Brain microvascular endothelial cell (primary cell): Measurements from ENCODE around the gene PGLYRP4.

Experiments
- DNase-seq: peaks from one replicate; pipeline ENCODE4 v3.0.0-alpha.2; 2020
- H3K27ac ChIP-seq: fragments of 250-450 bp; sonication (Bioruptor Pico); 2 replicates; pipeline ENCODE4 v1.5.1; 2020; ENCODE audit warnings: mild to moderate bottlenecking, moderate library complexity
- H3K27me3 ChIP-seq: fragments of 250-450 bp; sonication (Bioruptor Pico); replicated peaks from 2 replicates; pipeline ENCODE4 v1.5.1; 2020; ENCODE audit warnings: mild to moderate bottlenecking
- H3K36me3 ChIP-seq: fragments of 250-450 bp; sonication (Bioruptor Pico); replicated peaks from 2 replicates; pipeline ENCODE4 v1.5.1; 2020; ENCODE audit warnings: mild to moderate bottlenecking
- H3K4me3 ChIP-seq: 2 replicates; pipeline ENCODE4 v1.5.1; 2011; ENCODE audit warnings: low read depth, mild to moderate bottlenecking, control low read depth, low read length, moderate library complexity
- CTCF ChIP-seq: IDR thresholded peaks from 2 replicates; pipeline ENCODE4 v1.5.1; 2011; ENCODE audit warnings: low read depth, mild to moderate bottlenecking, moderate library complexity, low read length, control low read depth, inconsistent platforms; ENCODE audit errors: missing control alignments
- in situ Hi-C: cut with HindIII; loops from 2 replicates; pipeline ENCODE4 v1.10.0; 2017; ENCODE audit warnings: low sequenced_read_pairs, low pct_ligation_motif_present

PGLYRP4 gene

GRCh38 chr1:153365696-153366095 is 17.1 kb upstream of the PGLYRP4 start:
- no peak overlapping the region for H3K27ac ChIP-seq
- no peak for DNase-seq
- no peaks in the 10 kb centered on the region for H3K27me3 ChIP-seq
- H3K4me3 ChIP-seq: no peak overlapping the region
- in situ Hi-C loops: loop anchor here (25.0 kb wide), 1 partner anchor 122 kb away; no protein-coding TSS in a partner anchor
- H3K36me3 ChIP-seq: no peaks in the 10 kb centered on the region
- TF ChIP-seq CTCF: no peak

GRCh38 chr1:153364766-153365666 is 16.4 kb upstream of the PGLYRP4 start:
- TF ChIP-seq CTCF: no peak
- DNase-seq: no peak
- Histone ChIP-seq H3K4me3 (no peak overlapping the region), H3K27ac (no peak overlapping the region), H3K36me3 (no peaks in the 10 kb centered on the region), H3K27me3 (no peaks in the 10 kb centered on the region)
- in situ Hi-C loops: loop anchor here (25.0 kb wide), 1 partner anchor 122 kb away; no protein-coding TSS in a partner anchor

GRCh38 chr1:153364156-153364555 is 15.5 kb upstream of the PGLYRP4 start:
- H3K36me3 ChIP-seq: no peaks in the 10 kb centered on the region
- DNase-seq: no peak
- in situ Hi-C loops: loop anchor here (25.0 kb wide), 1 partner anchor 123 kb away; no protein-coding TSS in a partner anchor

GRCh38 chr1:153363641-153364040 is 15.0 kb upstream of the PGLYRP4 start:
- H3K4me3 ChIP-seq: no peak overlapping the region
- H3K27ac ChIP-seq: no peak overlapping the region
- no peaks in the 10 kb centered on the region for H3K27me3 ChIP-seq
- no peak for DNase-seq
- in situ Hi-C loops: loop anchor here (25.0 kb wide), 1 partner anchor 124 kb away; no protein-coding TSS in a partner anchor
- no peak for TF ChIP-seq CTCF
- H3K36me3 ChIP-seq: no peaks in the 10 kb centered on the region

More at GRCh38 chr1:153364156-153364555, 15.5 kb upstream of the PGLYRP4 start:
- H3K4me3 ChIP-seq: no peak overlapping the region
- no peak overlapping the region for H3K27ac ChIP-seq
- H3K27me3 ChIP-seq: no peaks in the 10 kb centered on the region
- no peak for TF ChIP-seq CTCF

GRCh38 chr1:153362187-153362775 is 13.6 kb upstream of the PGLYRP4 start:
- H3K27me3 ChIP-seq: peaks cover under 1% of the 10 kb centered on the region
- no peak for DNase-seq

More at GRCh38 chr1:153362187-153362775, 13.6 kb upstream of the PGLYRP4 start:
- in situ Hi-C loops: loop anchor here (25.0 kb wide), 1 partner anchor 125 kb away; no protein-coding TSS in a partner anchor
- no peak for TF ChIP-seq CTCF
- H3K4me3 ChIP-seq: no peak overlapping the region
- H3K27ac ChIP-seq: no peak overlapping the region
- no peaks in the 10 kb centered on the region for H3K36me3 ChIP-seq
